Stimulated activated CD8-positive, alpha-beta memory T cell treated with anti-CD3 and anti-CD28 coated beads, Interleukin-4, amount 100 ng/mL, for 1 hour (primary cell): ENCODE data around the gene RFX1.
"Not testable (repeated sequence)": the region's sequence is repeated elsewhere in the genome, so short reads cannot be mapped to it uniquely, and the experiment has no call there.

Experiments
- DNase-seq, 2 donors: peaks; one replicate each; pipeline ENCODE4 v3.0.0-alpha.2; 2020; ENCODE audit warnings: low read depth in 2 of 2, low spot score in 1 of 2

The RFX1 gene

GRCh38 chr19:14006085-14006765, at the start of gene RFX1:
RFX1 (minus strand) TSS chr19:14006320; CDS start chr19:13993843, 12,477 bp downstream.
- peak; percentile 100 for DNase-seq

- DNase-seq, result no peak
Observed at GRCh38 chr19:14055396-14055795, 49.3 kb upstream of the RFX1 start.

- DNase-seq, result no peak
Observed at GRCh38 chr19:14054721-14055120, 48.6 kb upstream of the RFX1 start.

GRCh38 chr19:14054099-14054498, 48.0 kb upstream of the RFX1 start:
- no peak for DNase-seq

- DNase-seq, result no peak
Observed at GRCh38 chr19:14053500-14053899, 47.4 kb upstream of the RFX1 start.

GRCh38 chr19:14053032-14053431, 46.9 kb upstream of the RFX1 start:
- no peak for DNase-seq

GRCh38 chr19:14052470-14052869, 46.4 kb upstream of the RFX1 start:
- DNase-seq, result no peak

- no peak for DNase-seq
Observed at GRCh38 chr19:14051980-14052379, 45.9 kb upstream of the RFX1 start.

GRCh38 chr19:14050961-14051360, 44.8 kb upstream of the RFX1 start:
- not testable (repeated sequence) for DNase-seq

- DNase-seq, result no peak
Observed at GRCh38 chr19:14050512-14050911, 44.4 kb upstream of the RFX1 start.

- DNase-seq, result peak; percentile 56 to 63
Observed at GRCh38 chr19:14048443-14049153, 42.5 kb upstream of the RFX1 start.

GRCh38 chr19:14047866-14048265, 41.7 kb upstream of the RFX1 start:
- not testable (repeated sequence) for DNase-seq

GRCh38 chr19:14042659-14043608, 36.8 kb upstream of the RFX1 start:
- DNase-seq, result not testable (repeated sequence)

GRCh38 chr19:14039181-14039580, 33.1 kb upstream of the RFX1 start:
- DNase-seq, result no peak

GRCh38 chr19:14035706-14036105, 29.6 kb upstream of the RFX1 start:
- DNase-seq, result no peak

GRCh38 chr19:14035159-14035558, 29.0 kb upstream of the RFX1 start:
- not testable (repeated sequence) for DNase-seq

- DNase-seq, result no peak
Observed at GRCh38 chr19:14033946-14034345, 27.8 kb upstream of the RFX1 start.

- DNase-seq, result peak; percentile 57 to 58
Observed at GRCh38 chr19:14031719-14032480, 25.8 kb upstream of the RFX1 start, which contains the start of gene IL27RA. IL27RA (plus strand) TSS chr19:14031762; CDS start chr19:14031873, 111 bp downstream.

- peak in 1 of 2 donors; percentile 63 for DNase-seq
Observed at GRCh38 chr19:14030997-14031718, 25.0 kb upstream of the RFX1 start.

GRCh38 chr19:14028901-14029300, 22.8 kb upstream of the RFX1 start:
- DNase-seq, result no peak
